Type B pancreatic cell (in vitro differentiated cells): ENCODE measurements around the gene PRKCA. TPM values are rescaled to one million over a fixed set of nuclear protein-coding genes. Genes with fewer than 3 reads are reported as not detected.

Experiments used
- DNase-seq: peaks from one replicate; pipeline ENCODE4 v3.0.0; 2021; ENCODE audit warnings: mixed read lengths; ENCODE audit not compliant: unreplicated experiment; ENCODE audit errors: extremely low spot score
- H3K27ac Mint-ChIP-seq: 2 replicates; pipeline ENCODE4 v1.8.0; 2021; ENCODE audit warnings: mild to moderate bottlenecking, mixed read lengths
- H3K27me3 Mint-ChIP-seq: 2 replicates; pipeline ENCODE4 v1.8.0; 2021; ENCODE audit warnings: mixed read lengths
- H3K36me3 Mint-ChIP-seq: 2 replicates; pipeline ENCODE4 v1.8.0; 2021; ENCODE audit warnings: mixed read lengths
- H3K4me1 Mint-ChIP-seq: one replicate; pipeline ENCODE4 v1.8.0; 2021; ENCODE audit warnings: mixed read lengths; ENCODE audit not compliant: unreplicated experiment
- H3K4me3 Mint-ChIP-seq: 2 replicates; pipeline ENCODE4 v1.8.0; 2021; ENCODE audit warnings: mild to moderate bottlenecking, mixed read lengths
- H3K9me3 Mint-ChIP-seq: 2 replicates; pipeline ENCODE4 v1.8.0; 2021; ENCODE audit warnings: mixed read lengths
- total RNA-seq: library from RNA; stranded (reverse); gene quantifications from 2 replicates; pipeline ENCODE4 v1.2.1, GENCODE V29; 2021; ENCODE audit warnings: low replicate concordance
- TF ChIP-seq, protein P1 (sequence below): fragments of 200-600 bp; sonication (generic); conservative IDR thresholded peaks from 2 replicates; pipeline ENCODE4 v1.5.0; 2021; ENCODE audit warnings: antibody characterized with exemption, mild to moderate bottlenecking

PRKCA gene
- total RNA-seq, 1 donor from 2014 or later = 16.1 TPM

DNA sequence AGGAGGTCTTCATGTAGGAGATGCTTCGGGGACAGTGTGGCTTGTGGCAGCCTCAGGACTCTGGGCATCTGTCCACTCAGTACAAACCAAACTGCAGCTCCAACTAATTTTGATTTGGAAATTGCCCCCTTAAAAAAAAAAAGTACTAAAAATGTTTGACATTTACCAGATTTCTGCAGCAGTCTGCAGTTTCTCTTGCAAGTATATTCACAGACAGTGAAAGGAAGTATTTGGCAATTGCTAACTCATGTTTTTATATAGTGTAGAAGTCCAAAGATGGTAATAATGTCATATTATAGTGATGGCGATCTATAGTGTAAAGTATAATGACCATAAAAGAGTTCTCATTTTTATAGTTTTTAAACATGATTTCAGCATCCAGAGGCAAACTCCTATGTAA lies 218.6 kb downstream of the PRKCA start:
- Mint-ChIP-seq H3K27ac (no peak overlapping the region), H3K4me1 (peaks cover 8% of the 10 kb centered on the region), H3K9me3 (no peaks in the 10 kb centered on the region), H3K36me3 (no peaks in the 10 kb centered on the region), H3K27me3 (peaks cover 3% of the 10 kb centered on the region), H3K4me3 (no peak overlapping the region)
- TF ChIP-seq, protein P1, sequence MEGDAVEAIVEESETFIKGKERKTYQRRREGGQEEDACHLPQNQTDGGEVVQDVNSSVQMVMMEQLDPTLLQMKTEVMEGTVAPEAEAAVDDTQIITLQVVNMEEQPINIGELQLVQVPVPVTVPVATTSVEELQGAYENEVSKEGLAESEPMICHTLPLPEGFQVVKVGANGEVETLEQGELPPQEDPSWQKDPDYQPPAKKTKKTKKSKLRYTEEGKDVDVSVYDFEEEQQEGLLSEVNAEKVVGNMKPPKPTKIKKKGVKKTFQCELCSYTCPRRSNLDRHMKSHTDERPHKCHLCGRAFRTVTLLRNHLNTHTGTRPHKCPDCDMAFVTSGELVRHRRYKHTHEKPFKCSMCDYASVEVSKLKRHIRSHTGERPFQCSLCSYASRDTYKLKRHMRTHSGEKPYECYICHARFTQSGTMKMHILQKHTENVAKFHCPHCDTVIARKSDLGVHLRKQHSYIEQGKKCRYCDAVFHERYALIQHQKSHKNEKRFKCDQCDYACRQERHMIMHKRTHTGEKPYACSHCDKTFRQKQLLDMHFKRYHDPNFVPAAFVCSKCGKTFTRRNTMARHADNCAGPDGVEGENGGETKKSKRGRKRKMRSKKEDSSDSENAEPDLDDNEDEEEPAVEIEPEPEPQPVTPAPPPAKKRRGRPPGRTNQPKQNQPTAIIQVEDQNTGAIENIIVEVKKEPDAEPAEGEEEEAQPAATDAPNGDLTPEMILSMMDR = no peak
- no peak for DNase-seq

DNA sequence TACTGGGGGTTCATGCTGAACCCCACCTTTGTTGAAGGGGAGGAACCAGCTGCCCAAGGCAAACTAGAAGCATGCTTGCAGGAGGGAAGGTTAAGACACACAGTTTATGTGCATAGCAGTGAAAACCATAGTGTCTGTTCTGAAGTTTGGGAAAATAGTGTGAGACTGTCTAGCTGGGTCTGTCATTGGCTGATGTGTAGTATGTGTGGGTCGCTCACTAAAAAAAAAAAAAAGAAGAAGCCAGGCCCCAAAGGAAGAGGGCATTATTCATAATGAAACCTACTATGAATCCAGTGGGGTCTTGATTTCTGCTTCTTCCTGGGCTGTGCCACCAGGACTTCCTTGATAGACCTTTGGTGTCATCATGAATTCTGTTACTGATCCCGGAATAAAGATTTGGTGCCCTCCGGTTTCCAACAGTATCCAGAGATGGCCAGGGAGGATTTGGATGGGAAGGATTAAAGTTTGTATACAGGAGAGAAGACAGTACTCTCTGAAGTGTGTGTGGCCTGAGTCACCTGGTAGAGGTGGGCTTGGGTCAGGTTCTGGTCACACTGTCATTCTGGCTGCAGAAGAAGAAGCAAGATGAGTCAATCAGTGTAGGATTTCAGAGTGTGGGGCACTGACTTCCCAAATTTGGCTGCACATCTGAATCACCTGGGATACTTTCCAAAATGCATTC lies 220.3 kb downstream of the PRKCA start:
- H3K27ac Mint-ChIP-seq = no peak overlapping the region

DNA sequence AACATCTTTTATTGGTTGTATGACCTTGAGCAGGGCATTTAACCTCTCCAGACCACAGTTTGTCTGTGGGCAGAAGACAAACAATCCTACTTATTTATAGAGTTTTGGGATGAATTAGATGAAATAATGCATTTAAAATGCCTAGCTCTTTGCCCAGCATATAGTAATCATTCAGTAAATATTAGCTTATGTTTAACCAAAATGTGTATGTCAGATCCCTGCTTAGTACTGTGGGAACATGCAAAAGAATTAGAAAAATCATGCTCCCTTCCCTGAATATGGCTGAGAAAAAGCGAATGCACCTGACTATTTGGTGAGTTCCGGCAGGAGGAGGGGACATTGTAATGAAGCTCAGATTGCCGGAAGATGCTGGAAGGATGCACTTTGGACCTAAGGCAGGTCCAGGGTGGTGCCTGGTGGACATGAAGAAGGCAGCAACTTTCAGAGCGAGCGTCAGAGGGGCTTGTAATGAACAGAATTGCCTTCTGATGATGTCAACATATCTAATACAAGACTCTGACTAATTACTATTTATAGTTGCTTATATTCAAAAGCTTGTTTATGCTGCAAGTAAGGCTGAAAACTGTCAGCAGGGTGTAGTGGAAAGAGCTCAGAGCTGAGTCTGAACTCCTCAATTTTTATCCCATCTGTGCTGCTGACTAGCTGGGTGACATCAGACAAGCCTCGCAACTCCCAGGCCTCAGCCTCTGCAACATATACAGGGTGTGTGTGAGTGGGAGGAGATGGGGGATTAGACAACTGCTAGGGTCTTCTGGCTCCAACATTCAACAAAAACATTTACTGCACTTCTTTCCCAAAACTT lies 221.2 kb downstream of the PRKCA start:
- Mint-ChIP-seq H3K4me1 (peaks cover 4% of the 10 kb centered on the region), H3K4me3 (no peak overlapping the region), H3K9me3 (no peaks in the 10 kb centered on the region), H3K36me3 (no peaks in the 10 kb centered on the region), H3K27ac (no peak overlapping the region), H3K27me3 (peaks cover 3% of the 10 kb centered on the region)
- TF ChIP-seq, protein P1 = no peak
- no peak for DNase-seq

More for the DNA sequence above, 220.3 kb downstream of the PRKCA start:
- no peaks in the 10 kb centered on the region for H3K36me3 Mint-ChIP-seq
- TF ChIP-seq, protein P1 = no peak
- peaks cover 3% of the 10 kb centered on the region for H3K27me3 Mint-ChIP-seq
- no peak overlapping the region for H3K4me3 Mint-ChIP-seq
- H3K9me3 Mint-ChIP-seq = no peaks in the 10 kb centered on the region
- H3K4me1 Mint-ChIP-seq = peaks cover 4% of the 10 kb centered on the region
- no peak for DNase-seq

DNA sequence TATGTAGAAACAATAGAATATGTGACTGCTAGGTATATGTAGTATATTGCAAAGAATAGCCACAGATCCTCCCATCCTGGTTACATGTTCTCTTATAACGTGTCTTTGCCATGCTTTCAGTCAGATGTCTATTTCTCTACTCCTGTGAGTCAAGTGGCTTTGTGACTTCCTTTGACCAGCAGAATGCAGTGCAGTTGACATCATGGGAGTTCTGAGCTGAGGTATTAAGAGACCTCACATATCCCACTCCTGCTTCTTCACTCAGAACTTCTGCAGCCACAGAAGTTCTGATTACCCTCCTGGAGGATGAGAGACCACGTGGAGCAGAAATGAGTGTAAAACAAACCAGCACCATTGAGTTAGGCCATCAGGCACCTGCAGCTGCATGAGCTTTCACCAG lies 222.5 kb downstream of the PRKCA start:
- no peak overlapping the region for H3K4me3 Mint-ChIP-seq
- peaks cover 3% of the 10 kb centered on the region for H3K27me3 Mint-ChIP-seq
- peaks cover 4% of the 10 kb centered on the region for H3K4me1 Mint-ChIP-seq
- TF ChIP-seq, protein P1 = no peak
- no peak overlapping the region for H3K27ac Mint-ChIP-seq
- no peaks in the 10 kb centered on the region for H3K9me3 Mint-ChIP-seq
- no peaks in the 10 kb centered on the region for H3K36me3 Mint-ChIP-seq
- DNase-seq = no peak

DNA sequence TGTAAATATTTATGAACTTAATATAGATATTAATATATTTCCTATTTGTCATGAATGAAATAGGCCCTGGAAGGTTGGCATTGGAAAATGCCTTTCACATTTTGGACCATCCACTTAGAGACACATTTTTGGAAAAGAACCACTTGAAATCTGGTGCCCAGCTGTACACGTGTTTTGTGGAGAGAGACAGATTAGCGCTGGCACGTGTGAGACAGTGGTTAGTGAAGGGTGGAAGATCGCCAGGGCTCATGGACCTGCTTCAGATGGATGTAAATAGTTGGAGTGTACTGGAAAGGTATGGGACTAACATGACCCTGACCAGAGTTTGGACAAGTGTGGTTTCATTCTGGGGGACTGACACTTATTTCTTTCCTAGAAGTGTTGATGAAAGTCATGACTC lies 222.9 kb downstream of the PRKCA start:
- no peaks in the 10 kb centered on the region for H3K36me3 Mint-ChIP-seq
- TF ChIP-seq, protein P1 = no peak
- DNase-seq = no peak
- peaks cover 3% of the 10 kb centered on the region for H3K27me3 Mint-ChIP-seq
- no peak overlapping the region for H3K4me3 Mint-ChIP-seq
- H3K27ac Mint-ChIP-seq = no peak overlapping the region
- no peaks in the 10 kb centered on the region for H3K9me3 Mint-ChIP-seq
- H3K4me1 Mint-ChIP-seq = peaks cover 4% of the 10 kb centered on the region
